ENCODE data around the gene NAA20. TPM values are rescaled to one million over a fixed set of nuclear protein-coding genes. Genes with fewer than 3 reads are reported as not detected.

The NAA20 gene
- 10 to 100 TPM; 33.6 to 55.6 TPM for total RNA-seq
- polyA plus RNA-seq, result 100 to 1,000 TPM in 1 of 2 donors, 10 to 100 TPM in 1; 64.3 to 143 TPM
- long read RNA-seq, donor 1, transcript NAA20-202 (6 exons, 1,260 nt), result major isoform, 32 of 48 reads
- long read RNA-seq, donor 1, partial matches to known transcripts, result 10 of 48 reads
- long read RNA-seq, donor 1, other reads (novel, unspliced or antisense), result 5 of 48 reads
- long read RNA-seq, donor 2, transcript NAA20-202 (6 exons, 1,260 nt), result major isoform, 17 of 17 reads
- long read RNA-seq, donor 2, partial matches to known transcripts, result 0 of 17 reads
- long read RNA-seq, donor 2, other reads (novel, unspliced or antisense), result 0 of 17 reads
- long read RNA-seq, donor 3, transcript NAA20-202 (6 exons, 1,260 nt), result major isoform, 14 of 16 reads
- long read RNA-seq, donor 3, partial matches to known transcripts, result 0 of 16 reads
- long read RNA-seq, donor 3, other reads (novel, unspliced or antisense), result 0 of 16 reads
- long read RNA-seq, donor 4, transcript NAA20-202 (6 exons, 1,260 nt), result major isoform, 12 of 23 reads
- long read RNA-seq, donor 4, partial matches to known transcripts, result 11 of 23 reads
- long read RNA-seq, donor 4, other reads (novel, unspliced or antisense), result 0 of 23 reads
- long read RNA-seq, donor 5, transcript NAA20-202 (6 exons, 1,260 nt), result major isoform, 40 of 83 reads
- long read RNA-seq, donor 5, partial matches to known transcripts, result 33 of 83 reads
- long read RNA-seq, donor 5, other reads (novel, unspliced or antisense), result 6 of 83 reads

GRCh38 chr20:20017001-20017843, at the start of gene NAA20:
Gene NAA20, plus strand, starts transcription at chr20:20017362. Its CDS starts 35 bp downstream, at chr20:20017397.
- ATAC-seq (ENCODE audit: insufficient read depth, low FRiP score), result peak; percentile 96
- peak within 1 kb of the TSS; percentile 25 to 88 for H3K9ac ChIP-seq (ENCODE audit: insufficient read depth in 1 of 2, low read length in 2 of 2)
- peaks cover 0 to 13% (median 1%) of the 10 kb centered on the region in 4 donors for H3K36me3 ChIP-seq (ENCODE audit: control insufficient read depth in 4 of 4, insufficient read depth in 4 of 4, low read length in 4 of 4)
- TF ChIP-seq, protein P1, sequence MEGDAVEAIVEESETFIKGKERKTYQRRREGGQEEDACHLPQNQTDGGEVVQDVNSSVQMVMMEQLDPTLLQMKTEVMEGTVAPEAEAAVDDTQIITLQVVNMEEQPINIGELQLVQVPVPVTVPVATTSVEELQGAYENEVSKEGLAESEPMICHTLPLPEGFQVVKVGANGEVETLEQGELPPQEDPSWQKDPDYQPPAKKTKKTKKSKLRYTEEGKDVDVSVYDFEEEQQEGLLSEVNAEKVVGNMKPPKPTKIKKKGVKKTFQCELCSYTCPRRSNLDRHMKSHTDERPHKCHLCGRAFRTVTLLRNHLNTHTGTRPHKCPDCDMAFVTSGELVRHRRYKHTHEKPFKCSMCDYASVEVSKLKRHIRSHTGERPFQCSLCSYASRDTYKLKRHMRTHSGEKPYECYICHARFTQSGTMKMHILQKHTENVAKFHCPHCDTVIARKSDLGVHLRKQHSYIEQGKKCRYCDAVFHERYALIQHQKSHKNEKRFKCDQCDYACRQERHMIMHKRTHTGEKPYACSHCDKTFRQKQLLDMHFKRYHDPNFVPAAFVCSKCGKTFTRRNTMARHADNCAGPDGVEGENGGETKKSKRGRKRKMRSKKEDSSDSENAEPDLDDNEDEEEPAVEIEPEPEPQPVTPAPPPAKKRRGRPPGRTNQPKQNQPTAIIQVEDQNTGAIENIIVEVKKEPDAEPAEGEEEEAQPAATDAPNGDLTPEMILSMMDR (IDR thresholded peaks at IDR 0.05; ENCODE audit: control extremely low read depth, extremely low read depth), result peak; percentile 78
- H3K27ac ChIP-seq (ENCODE audit: low read depth in 1 of 2, low read length in 1 of 2), result peak within 1 kb of the TSS; percentile 50 to 92
- no peaks in the 10 kb centered on the region for H3K9me3 ChIP-seq (ENCODE audit: control insufficient read depth in 4 of 4, insufficient read depth in 3 of 4, low read length in 3 of 4)
- no peaks in the 10 kb centered on the region for H3K27me3 ChIP-seq (ENCODE audit: control insufficient read depth in 3 of 3, insufficient read depth in 3 of 3, low read length in 2 of 3)
- H3K4me3 ChIP-seq, result peak within 1 kb of the TSS; percentile 96
- H3K4me1 ChIP-seq (ENCODE audit: control insufficient read depth in 5 of 5, insufficient read depth in 5 of 5, low read length in 5 of 5), result peaks cover 10 to 23% (median 12%) of the 10 kb centered on the region in 5 donors
- peak; percentile 93 to 96 (median 95) for DNase-seq
- WGBS, 2 donors, result 0% methylated on average over 71 to 81 of the region's 81 CpGs

GRCh38 chr20:19967445-19967844, 49.7 kb upstream of the NAA20 start:
- H3K36me3 ChIP-seq (ENCODE audit: control insufficient read depth in 4 of 4, insufficient read depth in 4 of 4, low read length in 4 of 4), result peaks cover 3 to 22% (median 9%) of the 10 kb centered on the region in 4 donors
- H3K4me3 ChIP-seq, result no peak overlapping the region
- H3K27me3 ChIP-seq (ENCODE audit: control insufficient read depth in 3 of 3, insufficient read depth in 3 of 3, low read length in 2 of 3), result no peaks in the 10 kb centered on the region
- H3K9me3 ChIP-seq (ENCODE audit: control insufficient read depth in 4 of 4, insufficient read depth in 3 of 4, low read length in 3 of 4), result no peaks in the 10 kb centered on the region
- peaks cover 3 to 12% (median 4%) of the 10 kb centered on the region in 5 donors for H3K4me1 ChIP-seq (ENCODE audit: control insufficient read depth in 5 of 5, insufficient read depth in 5 of 5, low read length in 5 of 5)
- 81 to 85% methylated on average over 5 of the region's 5 CpGs for WGBS, 2 donors
- DNase-seq (no peak), ATAC-seq (ENCODE audit: insufficient read depth, low FRiP score) (no peak)
- no peak overlapping the region for H3K9ac ChIP-seq (ENCODE audit: insufficient read depth in 1 of 2, low read length in 2 of 2)
- no peak overlapping the region for H3K27ac ChIP-seq (ENCODE audit: low read depth in 1 of 2, low read length in 1 of 2)
- TF ChIP-seq, protein P1 (IDR thresholded peaks at IDR 0.05; ENCODE audit: control extremely low read depth, extremely low read depth), result no peak

DNA sequence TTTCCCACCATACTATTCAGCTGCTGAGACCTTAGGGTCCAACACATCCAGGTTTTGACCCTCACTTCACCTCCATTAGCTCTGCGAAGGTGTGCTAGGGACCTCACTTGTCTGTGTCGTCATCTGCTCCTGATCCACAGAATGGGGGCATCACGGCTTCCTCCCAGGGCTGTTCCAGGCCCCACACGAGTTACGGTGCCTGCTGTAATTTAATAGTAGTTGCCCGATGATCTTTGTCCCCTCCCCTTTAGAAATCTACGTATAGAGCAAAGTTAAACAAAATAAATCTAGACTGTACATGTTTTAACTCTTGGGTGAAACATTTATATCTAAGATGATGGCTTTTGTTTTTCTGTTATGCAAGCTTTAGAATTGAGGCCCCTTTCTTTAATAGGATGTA, 49.1 kb upstream of the NAA20 start:
- WGBS, 2 donors, result 88 to 93% methylated on average over 7 of the region's 7 CpGs
- ATAC-seq (ENCODE audit: insufficient read depth, low FRiP score) (no peak), DNase-seq (no peak)
- Histone ChIP-seq H3K27ac (ENCODE audit: low read depth in 1 of 2, low read length in 1 of 2) (no peak overlapping the region), H3K9me3 (ENCODE audit: control insufficient read depth in 4 of 4, insufficient read depth in 3 of 4, low read length in 3 of 4) (no peaks in the 10 kb centered on the region), H3K4me1 (ENCODE audit: control insufficient read depth in 5 of 5, insufficient read depth in 5 of 5, low read length in 5 of 5) (peaks cover 3 to 12% (median 4%) of the 10 kb centered on the region in 5 donors), H3K4me3 (no peak overlapping the region), H3K9ac (ENCODE audit: insufficient read depth in 1 of 2, low read length in 2 of 2) (no peak overlapping the region), H3K27me3 (ENCODE audit: control insufficient read depth in 3 of 3, insufficient read depth in 3 of 3, low read length in 2 of 3) (no peaks in the 10 kb centered on the region), H3K36me3 (ENCODE audit: control insufficient read depth in 4 of 4, insufficient read depth in 4 of 4, low read length in 4 of 4) (peaks cover 3 to 18% (median 9%) of the 10 kb centered on the region in 4 donors)
- TF ChIP-seq, protein P1 (IDR thresholded peaks at IDR 0.05; ENCODE audit: control extremely low read depth, extremely low read depth), result no peak
